ENCODE results near the gene MTFP1. TPM values are rescaled to one million over a fixed set of nuclear protein-coding genes. Genes with fewer than 3 reads are reported as not detected.

The MTFP1 gene
- total RNA-seq, 1 experiment from 2014 or later: 18.5 TPM

GRCh38 chr22:30423959-30424533, 1.5 kb upstream of the MTFP1 start:
- CTCF ChIA-PET: interaction anchor here (0.6 to 1.5 kb wide), 6 partner anchors 16 to 99 kb away, joined by 3 to 5 read pairs (median 3); partner anchors contain the start of gene TBC1D10A
- peak overlapping the region; percentile 88 for H3K4me2 ChIP-seq

GRCh38 chr22:30424534-30425326, 838 bp upstream of the MTFP1 start:
- Histone ChIP-seq H3K36me3 (ENCODE audit: low read depth) (0 out of 2 replicates have a peak, but pooled peaks cover 9% of the 10 kb centered on the region), H3K4me2 (peak overlapping the region; percentile 88), H3K9me3 (ENCODE audit: insufficient read depth, low read depth) (no peaks in the 10 kb centered on the region), H3K27me3 (ENCODE audit: insufficient read depth, low read depth) (no peaks in the 10 kb centered on the region), H3K79me2 (ENCODE audit: low read depth) (peaks cover 24% of the 10 kb centered on the region), H3K4me1 (replicated peaks; ENCODE audit: insufficient read depth) (peaks cover 39% of the 10 kb centered on the region), H3K27ac (peak overlapping the region; percentile 93), H3F3A (ENCODE audit: insufficient read depth, low read depth) (peaks cover 66% of the 10 kb centered on the region), H3K4me3 (peak overlapping the region; percentile 70), H4K20me1 (ENCODE audit: insufficient read depth) (no peaks in the 10 kb centered on the region), H2AFZ (peak overlapping the region; percentile 57; the same call in 1 of the 2 replicates), H3K9me2 (ENCODE audit: insufficient read depth) (no peaks in the 10 kb centered on the region)
- no peak for TF ChIP-seq EZH2 (IDR thresholded peaks at IDR 0.05; ENCODE audit: low read depth)
- TF ChIP-seq, protein P1, sequence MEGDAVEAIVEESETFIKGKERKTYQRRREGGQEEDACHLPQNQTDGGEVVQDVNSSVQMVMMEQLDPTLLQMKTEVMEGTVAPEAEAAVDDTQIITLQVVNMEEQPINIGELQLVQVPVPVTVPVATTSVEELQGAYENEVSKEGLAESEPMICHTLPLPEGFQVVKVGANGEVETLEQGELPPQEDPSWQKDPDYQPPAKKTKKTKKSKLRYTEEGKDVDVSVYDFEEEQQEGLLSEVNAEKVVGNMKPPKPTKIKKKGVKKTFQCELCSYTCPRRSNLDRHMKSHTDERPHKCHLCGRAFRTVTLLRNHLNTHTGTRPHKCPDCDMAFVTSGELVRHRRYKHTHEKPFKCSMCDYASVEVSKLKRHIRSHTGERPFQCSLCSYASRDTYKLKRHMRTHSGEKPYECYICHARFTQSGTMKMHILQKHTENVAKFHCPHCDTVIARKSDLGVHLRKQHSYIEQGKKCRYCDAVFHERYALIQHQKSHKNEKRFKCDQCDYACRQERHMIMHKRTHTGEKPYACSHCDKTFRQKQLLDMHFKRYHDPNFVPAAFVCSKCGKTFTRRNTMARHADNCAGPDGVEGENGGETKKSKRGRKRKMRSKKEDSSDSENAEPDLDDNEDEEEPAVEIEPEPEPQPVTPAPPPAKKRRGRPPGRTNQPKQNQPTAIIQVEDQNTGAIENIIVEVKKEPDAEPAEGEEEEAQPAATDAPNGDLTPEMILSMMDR (conservative IDR thresholded peaks at IDR 0.05): peak; percentile 19; the same call in 1 of the 2 replicates
- DNase-seq: peak in 1 of 2 experiments; percentile 27
- ChIA-PET CTCF (interaction anchor here (0.6 to 1.5 kb wide), 7 partner anchors 16 to 99 kb away, joined by 3 to 5 read pairs (median 3); partner anchors contain the start of genes SEC14L2 and TBC1D10A), POLR2A (ENCODE audit: unreplicated experiment) (interaction anchor here (0.6 to 1.7 kb wide), 6 partner anchors 13 to 1088 kb away, joined by 4 to 20 read pairs (median 8); partner anchors contain the start of gene SEC14L2)
- BruUV-seq (replicated peaks): TSS peak; percentile 24
- intact Hi-C loops (cut with micrococcal nuclease; ENCODE audit: unreplicated experiment): loop anchor here (1.0 to 10.0 kb wide), 2 partner anchors 27 to 180 kb away; partner anchors contain the start of genes SEC14L2 and TCN2

More at GRCh38 chr22:30423959-30424533, 1.5 kb upstream of the MTFP1 start:
- Histone ChIP-seq H3K36me3 (ENCODE audit: low read depth) (peaks cover 14% of the 10 kb centered on the region; the same call in 1 of the 2 replicates), H3K79me2 (ENCODE audit: low read depth) (peaks cover 24% of the 10 kb centered on the region), H3K4me3 (peak overlapping the region; percentile 70), H3F3A (ENCODE audit: insufficient read depth, low read depth) (peaks cover 73% of the 10 kb centered on the region), H3K9me2 (ENCODE audit: insufficient read depth) (no peaks in the 10 kb centered on the region), H2AFZ (peak overlapping the region; percentile 57; the same call in 1 of the 2 replicates), H3K27me3 (ENCODE audit: insufficient read depth, low read depth) (no peaks in the 10 kb centered on the region), H3K4me1 (replicated peaks; ENCODE audit: insufficient read depth) (peaks cover 46% of the 10 kb centered on the region), H3K9me3 (ENCODE audit: insufficient read depth, low read depth) (no peaks in the 10 kb centered on the region), H4K20me1 (ENCODE audit: insufficient read depth) (no peaks in the 10 kb centered on the region), H3K27ac (peak overlapping the region; percentile 93)
- peak; percentile 98 to 99 for DNase-seq
- POLR2A ChIA-PET (ENCODE audit: unreplicated experiment): interaction anchor here (0.6 to 1.7 kb wide), 10 partner anchors 12 to 867 kb away, joined by 3 to 20 read pairs (median 6); partner anchors contain the start of genes CCDC157, PES1, SEC14L2 and SF3A1
- TF ChIP-seq EZH2 (IDR thresholded peaks at IDR 0.05; ENCODE audit: low read depth): no peak
- TF ChIP-seq, protein P1 (conservative IDR thresholded peaks at IDR 0.05): no peak
- intact Hi-C loops (cut with micrococcal nuclease; ENCODE audit: unreplicated experiment): loop anchor here (1.0 to 10.0 kb wide), 4 partner anchors 12 to 181 kb away; partner anchors contain the start of genes SEC14L2 and TCN2
- BruUV-seq (replicated peaks): no TSS peak

GRCh38 chr22:30425327-30425615, 297 bp upstream of the MTFP1 start:
- DNase-seq: no peak
- Histone ChIP-seq H3K79me2 (ENCODE audit: low read depth) (peaks cover 24% of the 10 kb centered on the region), H3K9me2 (ENCODE audit: insufficient read depth) (no peaks in the 10 kb centered on the region), H3F3A (ENCODE audit: insufficient read depth, low read depth) (peaks cover 61% of the 10 kb centered on the region), H3K4me3 (peak overlapping the region; percentile 70), H3K27me3 (ENCODE audit: insufficient read depth, low read depth) (no peaks in the 10 kb centered on the region), H3K4me2 (peak overlapping the region; percentile 88), H2AFZ (peak overlapping the region; percentile 83), H3K27ac (peak overlapping the region; percentile 93), H3K36me3 (ENCODE audit: low read depth) (0 out of 2 replicates have a peak, but pooled peaks cover 9% of the 10 kb centered on the region), H4K20me1 (ENCODE audit: insufficient read depth) (no peaks in the 10 kb centered on the region), H3K4me1 (replicated peaks; ENCODE audit: insufficient read depth) (peaks cover 33% of the 10 kb centered on the region), H3K9me3 (ENCODE audit: insufficient read depth, low read depth) (no peaks in the 10 kb centered on the region)
- TF ChIP-seq, protein P1 (conservative IDR thresholded peaks at IDR 0.05): no peak
- no peak for TF ChIP-seq EZH2 (IDR thresholded peaks at IDR 0.05; ENCODE audit: low read depth)
- intact Hi-C loops (cut with micrococcal nuclease; ENCODE audit: unreplicated experiment): loop anchor here (10.0 kb wide), 1 partner anchor 180 kb away; the partner anchor contains the start of gene TCN2
- BruUV-seq (replicated peaks): no TSS peak
- POLR2A ChIA-PET (ENCODE audit: unreplicated experiment): interaction anchor here (0.7 to 1.7 kb wide), 2 partner anchors 13 to 28 kb away, joined by 6 to 13 read pairs; no protein-coding TSS in a partner anchor
- CTCF ChIA-PET: interaction anchor here (0.6 to 2.8 kb wide), 3 partner anchors 29 to 34 kb away, joined by 3 to 8 read pairs (median 4); partner anchors contain the start of gene SEC14L2
